Measurements from ENCODE around the gene FOXJ3. TPM values are rescaled to one million over a fixed set of nuclear protein-coding genes. Genes with fewer than 3 reads are reported as not detected.

FOXJ3 gene
- polyA plus RNA-seq, 1 of the 3 experiments (the other 2 are of a cell fraction): 16.0 TPM

GRCh38 chr1:42183957-42184268 lies 151.1 kb downstream of the FOXJ3 start:
- 92% methylated on average over 6 of the region's 6 CpGs for WGBS (ENCODE audit: low lambda C conversion rate)

More at GRCh38 chr1:42183957-42184268, 151.1 kb downstream of the FOXJ3 start:
- Histone ChIP-seq H3K4me2 (no peak overlapping the region), H3K79me2 (ENCODE audit: insufficient read depth) (no peaks in the 10 kb centered on the region; the same call in 1 of the 2 replicates), H3K9me2 (no peaks in the 10 kb centered on the region), H3K27ac (ENCODE audit: low read depth in 2 of 2, low read length in 1 of 2) (no peak overlapping the region; a peak in 1 of 4 replicates), H3K9me3 (no peaks in the 10 kb centered on the region), H3K27me3 (ENCODE audit: insufficient read depth) (no peaks in the 10 kb centered on the region), H2AFZ (ENCODE audit: low read depth) (no peak overlapping the region), H4K20me1 (ENCODE audit: insufficient read depth) (peaks cover 7% of the 10 kb centered on the region), H3K9ac (no peak overlapping the region), H3K4me3 (ENCODE audit: low read depth in 2 of 2, low read length in 1 of 2) (no peak overlapping the region), H3F3A (replicated peaks; ENCODE audit: insufficient read depth) (peaks cover 27% of the 10 kb centered on the region), H3K36me3 (replicated peaks in 1 of 2; ENCODE audit: control insufficient read depth in 1 of 2, insufficient read depth in 2 of 2, low read length in 1 of 2) (peaks cover 33 to 42% of the 10 kb centered on the region in 2 experiments), H3K4me1 (ENCODE audit: control insufficient read depth in 1 of 2, insufficient read depth in 2 of 2, low read depth in 1 of 2, low read length in 1 of 2) (peaks cover 15 to 18% of the 10 kb centered on the region in 2 experiments)
- POLR2A ChIA-PET: no interaction called here
- no peak for TF ChIP-seq FOXJ3 (CRISPR knock-in tag; IDR thresholded peaks at IDR 0.05)
- TF ChIP-seq YY1 (IDR thresholded peaks at IDR 0.05; ENCODE audit: low read depth): no peak
- no peak for TF ChIP-seq SIN3A (IDR thresholded peaks at IDR 0.05; ENCODE audit: borderline replicate concordance, low read depth, low read length)
- no peak for TF ChIP-seq GABPA (IDR thresholded peaks at IDR 0.05; ENCODE audit: low read depth)
- TF ChIP-seq, protein P1, sequence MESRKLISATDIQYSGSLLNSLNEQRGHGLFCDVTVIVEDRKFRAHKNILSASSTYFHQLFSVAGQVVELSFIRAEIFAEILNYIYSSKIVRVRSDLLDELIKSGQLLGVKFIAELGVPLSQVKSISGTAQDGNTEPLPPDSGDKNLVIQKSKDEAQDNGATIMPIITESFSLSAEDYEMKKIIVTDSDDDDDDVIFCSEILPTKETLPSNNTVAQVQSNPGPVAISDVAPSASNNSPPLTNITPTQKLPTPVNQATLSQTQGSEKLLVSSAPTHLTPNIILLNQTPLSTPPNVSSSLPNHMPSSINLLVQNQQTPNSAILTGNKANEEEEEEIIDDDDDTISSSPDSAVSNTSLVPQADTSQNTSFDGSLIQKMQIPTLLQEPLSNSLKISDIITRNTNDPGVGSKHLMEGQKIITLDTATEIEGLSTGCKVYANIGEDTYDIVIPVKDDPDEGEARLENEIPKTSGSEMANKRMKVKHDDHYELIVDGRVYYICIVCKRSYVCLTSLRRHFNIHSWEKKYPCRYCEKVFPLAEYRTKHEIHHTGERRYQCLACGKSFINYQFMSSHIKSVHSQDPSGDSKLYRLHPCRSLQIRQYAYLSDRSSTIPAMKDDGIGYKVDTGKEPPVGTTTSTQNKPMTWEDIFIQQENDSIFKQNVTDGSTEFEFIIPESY (IDR thresholded peaks at IDR 0.05; ENCODE audit: borderline replicate concordance, low read depth): no peak
- TF ChIP-seq MEF2A (IDR thresholded peaks at IDR 0.05; ENCODE audit: borderline replicate concordance, low read depth): no peak
- TF ChIP-seq TEAD4 (IDR thresholded peaks at IDR 0.05; ENCODE audit: borderline replicate concordance, insufficient read depth): no peak
- TF ChIP-seq REST (IDR thresholded peaks at IDR 0.05; ENCODE audit: low read depth, low read length): no peak
- TF ChIP-seq GATA2 (CRISPR knock-in tag; IDR thresholded peaks at IDR 0.05): no peak
- no peak for TF ChIP-seq EZH2phosphoT487 (IDR thresholded peaks at IDR 0.05; ENCODE audit: borderline replicate concordance, low read depth)
- no peak for TF ChIP-seq IRF3 (IDR thresholded peaks at IDR 0.05; ENCODE audit: low read depth, low read length)
- TF ChIP-seq NFIC (IDR thresholded peaks at IDR 0.05; ENCODE audit: borderline replicate concordance): no peak
- no peak for DNase-seq
- CTCF ChIA-PET: interaction anchor here (3.4 kb wide), 1 partner anchor 11 kb away, joined by 27 read pairs; no protein-coding TSS in a partner anchor
